Calu3 (cell line): ENCODE results near the gene TMEM72. TPM values are rescaled to one million over a fixed set of nuclear protein-coding genes. Genes with fewer than 3 reads are reported as not detected.

Source experiments
- BruUV-seq: library from RNA; stranded (reverse); fragments of 400-500 nt; replicated peaks from 2 replicates; lab custom pipeline; 2021; lab: Mats Ljungman, UMichigan
- CTCF ChIA-PET: fragments of 300-600 bp; sonication (Branson Sonifier 250); formaldehyde crosslinking; loops from one replicate; lab custom pipeline; 2022; ENCODE audit warnings: antibody characterized with exemption; lab: Charles Lee
- DNase-seq: peaks from one replicate; pipeline ENCODE4 v3.0.0; 2022
- H3K27ac Mint-ChIP-seq: one replicate; pipeline ENCODE4 v1.8.0; 2022; ENCODE audit warnings: mixed read lengths; ENCODE audit not compliant: unreplicated experiment
- H3K27me3 Mint-ChIP-seq: one replicate; pipeline ENCODE4 v1.8.0; 2022; ENCODE audit warnings: mixed read lengths; ENCODE audit not compliant: unreplicated experiment
- H3K36me3 Mint-ChIP-seq: one replicate; pipeline ENCODE4 v1.8.0; 2022; ENCODE audit warnings: mild to moderate bottlenecking, moderate library complexity, mixed read lengths; ENCODE audit not compliant: insufficient read depth, unreplicated experiment
- H3K4me1 Mint-ChIP-seq: one replicate; pipeline ENCODE4 v1.8.0; 2022; ENCODE audit warnings: mild to moderate bottlenecking, low read depth, mixed read lengths; ENCODE audit not compliant: unreplicated experiment
- H3K4me3 Mint-ChIP-seq: one replicate; pipeline ENCODE4 v1.8.0; 2022; ENCODE audit warnings: mild to moderate bottlenecking, low read depth, moderate library complexity, mixed read lengths; ENCODE audit not compliant: unreplicated experiment
- H3K9me3 Mint-ChIP-seq: one replicate; pipeline ENCODE4 v1.8.0; 2022; ENCODE audit warnings: low read depth, mixed read lengths; ENCODE audit not compliant: unreplicated experiment
- CTCF ChIP-seq: fragments of 200-600 bp; IDR thresholded peaks from one replicate; pipeline ENCODE4 v1.8.0; 2022; ENCODE audit warnings: antibody characterized with exemption; ENCODE audit not compliant: unreplicated experiment
- intact Hi-C: fragments of 100-400 bp; cut with micrococcal nuclease; formaldehyde crosslinking; loops from one replicate; pipeline ENCODE4 v1.10.0; 2022; ENCODE audit not compliant: unreplicated experiment
- total RNA-seq: library from RNA; stranded (reverse); gene quantifications from 2 replicates; pipeline ENCODE4 v1.2.3, GENCODE V29; 2022

Gene TMEM72
- total RNA-seq, 1 experiment from 2014 or later: not detected

- CTCF ChIA-PET: interaction anchor here (0.7 to 2.2 kb wide), 3 partner anchors 9 to 69 kb away, joined by 3 to 5 read pairs (median 3); no protein-coding TSS in a partner anchor
- Mint-ChIP-seq H3K9me3 (no peaks in the 10 kb centered on the region), H3K36me3 (no peaks in the 10 kb centered on the region), H3K27ac (no peak overlapping the region), H3K4me3 (no peak overlapping the region), H3K4me1 (peaks cover 14% of the 10 kb centered on the region), H3K27me3 (peaks cover 23% of the 10 kb centered on the region)
- DNase-seq: no peak
- no peak for TF ChIP-seq CTCF
- BruUV-seq: no TSS peak
- intact Hi-C loops: loop anchor here (5.0 kb wide), 1 partner anchor 45 kb away; no protein-coding TSS in a partner anchor
These were observed 814 bp downstream of the TMEM72 start for GRCh38 chr10:44911951-44912350.

- H3K36me3 Mint-ChIP-seq: no peaks in the 10 kb centered on the region
- no peak overlapping the region for H3K27ac Mint-ChIP-seq
- H3K9me3 Mint-ChIP-seq: no peaks in the 10 kb centered on the region
- intact Hi-C loops: loop anchor here (5.0 kb wide), 1 partner anchor 46 kb away; no protein-coding TSS in a partner anchor
- H3K27me3 Mint-ChIP-seq: peaks cover 37% of the 10 kb centered on the region
- peaks cover 14% of the 10 kb centered on the region for H3K4me1 Mint-ChIP-seq
- no TSS peak for BruUV-seq
- CTCF ChIA-PET: no interaction called here
- no peak overlapping the region for H3K4me3 Mint-ChIP-seq
- DNase-seq: no peak
- no peak for TF ChIP-seq CTCF
These were observed 2.4 kb downstream of the TMEM72 start for GRCh38 chr10:44913350-44914081.

- Mint-ChIP-seq H3K27me3 (peaks cover 45% of the 10 kb centered on the region), H3K9me3 (no peaks in the 10 kb centered on the region), H3K36me3 (no peaks in the 10 kb centered on the region), H3K27ac (no peak overlapping the region), H3K4me3 (no peak overlapping the region), H3K4me1 (peaks cover 14% of the 10 kb centered on the region)
- TF ChIP-seq CTCF: no peak
- DNase-seq: no peak
- CTCF ChIA-PET: no interaction called here
- no TSS peak for BruUV-seq
- intact Hi-C loops: loop anchor here (5.0 kb wide), 1 partner anchor 48 kb away; no protein-coding TSS in a partner anchor
These were observed 3.8 kb downstream of the TMEM72 start for GRCh38 chr10:44914891-44915290.

- H3K27me3 Mint-ChIP-seq: peaks cover 61% of the 10 kb centered on the region
- no peak for DNase-seq
- H3K36me3 Mint-ChIP-seq: no peaks in the 10 kb centered on the region
- no TSS peak for BruUV-seq
- TF ChIP-seq CTCF: no peak
- H3K4me3 Mint-ChIP-seq: no peak overlapping the region
- peaks cover 5% of the 10 kb centered on the region for H3K4me1 Mint-ChIP-seq
- H3K9me3 Mint-ChIP-seq: no peaks in the 10 kb centered on the region
- CTCF ChIA-PET: no interaction called here
- H3K27ac Mint-ChIP-seq: no peak overlapping the region
- intact Hi-C loops: no loop called here
These were observed 5.3 kb downstream of the TMEM72 start for GRCh38 chr10:44916429-44916828.
